GM19193 (cell line): ENCODE measurements around the gene DACH1.

Experiments used
- POLR2A ChIP-seq: IDR thresholded peaks from 4 replicates; pipeline ENCODE4 v1.6.1; 2011; ENCODE audit not compliant: insufficient read depth, insufficient read length; ENCODE audit errors: extremely low read depth

DACH1 gene

DNA sequence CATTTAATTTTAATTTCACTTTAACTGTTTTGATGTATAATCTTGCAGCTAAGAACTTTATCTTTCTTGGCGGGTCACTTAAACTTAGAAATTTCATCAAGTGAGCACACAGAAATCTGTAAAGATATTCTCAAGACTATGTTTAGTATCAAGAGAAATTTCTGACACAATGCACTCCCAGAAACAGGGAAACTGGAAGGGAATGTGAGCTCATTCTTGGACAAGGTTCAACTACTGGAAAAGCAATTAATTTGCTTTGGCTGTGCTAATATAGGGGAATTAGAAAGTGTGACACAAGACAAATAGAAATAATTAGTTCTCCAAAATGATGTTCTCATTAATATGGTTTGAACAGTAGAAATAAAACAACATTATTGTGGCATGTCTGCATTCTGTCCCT lies 402.3 kb downstream of the DACH1 start:
- TF ChIP-seq POLR2A, result no peak

DNA sequence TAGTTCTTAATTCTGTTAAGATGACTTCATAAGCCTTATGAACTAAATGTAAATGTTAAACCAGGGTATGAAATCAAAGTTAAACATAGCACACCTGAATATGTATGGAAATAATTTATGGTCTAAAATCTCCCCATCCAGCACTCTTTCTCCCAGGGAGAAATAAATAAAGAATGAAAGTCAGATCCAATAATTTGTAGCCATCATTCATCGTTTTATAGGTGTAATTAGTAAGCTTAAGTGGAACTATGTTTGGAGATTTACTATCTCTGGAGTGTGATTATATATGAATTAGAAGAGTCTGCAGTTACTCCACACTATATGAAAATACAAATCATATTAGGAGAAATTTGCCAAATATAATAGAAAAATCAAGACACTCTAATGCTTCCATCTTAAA lies 405.1 kb downstream of the DACH1 start:
- no peak for TF ChIP-seq POLR2A

DNA sequence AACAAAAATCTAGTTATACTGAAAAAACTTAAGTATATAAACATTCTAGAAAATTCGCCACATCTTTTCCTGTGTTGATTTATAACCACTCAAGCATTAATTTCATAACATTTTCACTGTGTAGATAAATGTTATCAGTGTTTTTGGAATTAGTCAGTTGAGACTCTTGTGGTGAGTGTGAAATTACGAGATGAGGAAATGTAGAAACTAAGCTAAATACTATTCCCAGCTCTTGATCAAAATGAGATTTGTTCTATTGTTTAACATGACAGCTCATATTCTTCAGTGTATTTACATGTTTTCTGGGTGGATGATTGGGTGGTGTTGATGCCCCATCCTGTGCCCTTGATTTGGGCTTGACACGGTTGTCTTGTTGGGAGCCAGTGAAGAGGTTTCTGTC lies 406.8 kb downstream of the DACH1 start:
- TF ChIP-seq POLR2A, result no peak

DNA sequence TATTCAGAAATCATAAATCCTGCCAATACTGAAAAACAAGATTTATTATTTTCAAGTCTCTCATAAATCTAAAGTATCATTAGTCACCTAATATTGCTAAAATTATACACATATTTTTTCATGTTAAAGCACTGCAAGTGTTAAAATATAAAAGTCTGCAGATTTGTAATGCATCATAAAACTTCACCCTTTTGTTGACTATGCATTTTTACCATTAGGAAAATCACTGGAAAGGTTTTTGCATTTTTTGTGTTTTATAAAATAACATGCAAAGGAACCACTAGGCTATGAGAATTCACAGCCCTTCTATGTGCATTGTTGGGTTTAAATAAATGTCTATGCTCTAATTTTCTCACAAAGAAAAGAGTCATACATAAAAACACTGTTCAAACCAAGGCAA lies 407.3 kb downstream of the DACH1 start:
- TF ChIP-seq POLR2A, result no peak

DNA sequence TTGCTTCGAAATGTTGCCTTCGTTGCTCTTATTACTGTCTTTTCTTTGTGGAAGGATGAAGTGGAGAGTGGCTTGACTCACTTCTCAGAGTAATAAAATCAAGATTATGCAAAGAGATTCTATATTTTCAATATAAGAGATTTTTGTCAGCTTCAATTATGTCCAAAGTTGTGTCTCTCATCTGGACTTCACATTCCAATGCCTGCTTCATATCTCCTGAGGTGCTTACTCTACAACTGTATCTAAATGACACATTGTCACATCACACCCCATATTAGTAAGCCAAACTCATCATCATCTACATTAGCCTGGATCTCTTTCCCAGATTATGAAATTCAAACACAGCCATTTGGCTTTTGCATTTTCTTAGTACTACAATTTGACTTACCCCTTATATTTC lies 409.4 kb downstream of the DACH1 start:
- TF ChIP-seq POLR2A, result no peak

DNA sequence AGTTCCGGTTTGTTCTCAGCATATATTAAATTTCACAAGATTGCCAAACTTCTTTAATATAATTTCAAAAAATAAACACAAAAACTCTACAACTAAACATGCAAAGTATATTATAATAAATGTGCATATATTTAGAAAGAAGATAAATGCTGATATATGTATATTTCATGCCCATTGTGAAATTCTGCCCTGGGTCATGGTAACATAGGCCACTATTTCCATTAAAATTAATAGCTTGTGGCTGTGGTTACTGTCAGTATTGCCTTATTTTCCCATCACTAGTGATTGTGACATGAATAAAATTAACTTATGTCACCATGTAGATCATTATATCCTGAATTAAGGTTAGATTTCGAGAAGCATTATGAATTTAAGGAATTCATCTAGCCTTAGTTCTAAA lies 410.9 kb downstream of the DACH1 start:
- TF ChIP-seq POLR2A, result no peak

DNA sequence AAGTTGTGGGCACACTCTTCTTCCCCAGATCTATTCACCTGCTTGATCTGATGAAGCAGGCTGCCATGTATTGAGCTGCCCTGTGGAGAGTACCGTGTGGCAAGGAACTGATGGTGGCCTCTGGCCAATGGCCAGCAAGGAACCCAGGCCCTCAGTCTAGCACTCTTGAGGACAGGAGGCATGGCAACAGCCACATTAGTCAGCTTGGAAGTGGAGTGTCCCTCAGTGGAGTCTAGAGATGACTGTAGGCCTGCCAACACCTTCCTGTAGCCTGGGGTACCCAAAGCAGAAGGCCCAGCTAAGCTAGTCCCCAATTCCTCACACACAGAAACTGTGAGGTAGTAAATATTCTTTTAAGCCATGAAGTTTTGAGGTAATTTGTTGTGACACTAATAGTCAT lies 412.5 kb downstream of the DACH1 start:
- TF ChIP-seq POLR2A, result no peak

DNA sequence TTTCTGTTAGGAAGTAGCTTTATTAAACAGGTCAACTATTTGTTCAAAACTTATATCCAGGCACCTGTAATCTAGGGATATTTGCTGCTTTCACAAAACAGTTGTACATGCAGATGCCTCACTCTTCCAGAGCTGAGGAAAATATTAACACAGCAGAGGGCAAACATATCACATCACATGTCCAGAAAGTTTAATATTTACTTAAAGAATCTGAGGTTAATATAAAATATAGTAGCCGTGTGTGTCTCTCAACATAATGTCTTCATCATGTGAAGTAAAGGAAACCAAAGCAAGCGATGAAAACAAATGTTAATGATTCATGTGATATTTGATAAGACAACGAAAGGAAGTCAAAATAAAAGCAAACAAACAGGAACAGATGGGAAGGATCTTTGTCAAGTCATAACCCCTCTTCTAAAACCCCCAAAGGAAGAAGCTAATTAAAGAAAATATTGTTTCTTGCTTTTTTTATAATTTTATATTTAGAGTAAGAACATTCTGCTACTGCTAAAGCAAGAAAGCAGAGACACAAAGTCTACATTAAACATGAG lies 418.8 kb downstream of the DACH1 start:
- no peak for TF ChIP-seq POLR2A

DNA sequence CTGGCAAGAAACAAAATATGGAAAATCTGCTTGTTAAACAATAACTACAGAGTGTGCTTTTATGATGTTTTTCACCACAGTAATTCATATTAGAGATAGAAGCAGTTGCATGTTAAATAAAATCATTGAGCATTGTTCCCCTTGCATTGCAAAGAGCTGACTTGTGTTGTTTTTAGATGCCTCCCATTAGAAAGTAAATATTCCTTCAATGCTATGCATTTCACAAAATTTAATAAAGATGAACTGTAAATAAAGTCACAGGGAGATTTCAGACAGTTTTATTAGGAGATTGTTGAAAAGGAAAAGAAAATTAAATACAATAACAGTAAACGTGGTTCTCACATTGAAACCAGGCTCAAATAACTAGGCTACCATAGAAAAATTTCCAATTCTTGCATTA lies 429.3 kb downstream of the DACH1 start:
- no peak for TF ChIP-seq POLR2A

DNA sequence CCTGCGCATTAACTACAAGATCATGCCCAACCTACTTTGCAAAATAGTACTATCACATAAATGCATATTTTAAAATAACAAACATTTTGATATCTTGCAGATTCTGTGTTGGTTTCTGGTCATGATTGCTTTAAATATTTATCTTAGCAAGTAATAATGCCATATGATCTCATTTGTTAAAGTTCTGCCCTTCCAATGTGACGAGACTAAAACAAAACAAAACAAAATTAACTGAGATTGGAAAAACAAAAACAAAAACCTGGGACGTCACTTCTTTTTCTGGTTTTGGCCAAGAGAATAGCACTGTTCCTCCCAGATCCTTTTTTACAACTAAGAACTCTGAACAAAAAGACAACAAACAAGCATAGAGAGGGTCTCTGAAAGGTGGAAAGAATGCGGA lies 436.3 kb downstream of the DACH1 start:
- no peak for TF ChIP-seq POLR2A

DNA sequence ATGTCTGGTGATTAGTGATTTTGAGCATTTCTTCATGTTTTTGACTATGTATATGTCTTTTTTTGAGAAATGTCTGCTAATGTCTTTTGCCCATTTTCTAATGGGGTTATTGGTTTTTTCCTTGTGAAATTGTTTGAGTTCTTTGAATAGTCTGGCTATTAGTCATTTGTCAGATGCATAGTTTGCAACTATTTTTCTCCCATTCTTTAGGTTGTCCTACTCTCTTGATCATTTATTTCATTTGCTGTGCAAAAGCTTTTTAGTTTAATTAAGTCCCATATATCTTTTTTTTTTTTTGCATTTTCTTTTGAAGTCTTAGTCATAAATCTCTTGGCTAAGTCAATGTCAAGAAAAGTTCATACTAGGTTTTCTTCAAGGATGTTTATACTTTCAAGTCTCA lies 449.8 kb downstream of the DACH1 start:
- no peak for TF ChIP-seq POLR2A

DNA sequence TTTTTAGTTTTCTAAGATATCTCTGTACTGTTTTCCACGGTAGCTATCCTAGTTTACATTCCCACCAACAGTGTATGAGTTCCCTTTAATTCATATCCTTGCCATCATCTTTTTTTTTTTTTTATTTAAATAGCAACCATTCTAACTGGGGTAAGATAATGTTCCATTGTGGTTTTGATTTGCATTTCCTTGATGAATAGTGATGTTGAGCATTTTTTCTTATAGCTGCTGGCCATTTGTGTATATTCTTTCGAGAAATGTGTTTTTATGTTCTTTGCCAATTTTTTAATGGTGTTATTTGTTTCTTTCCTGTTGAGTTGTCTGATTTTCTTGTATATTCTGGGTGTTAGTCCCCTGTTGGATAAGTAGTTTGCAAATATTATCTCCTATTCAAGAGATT lies 454.8 kb downstream of the DACH1 start:
- TF ChIP-seq POLR2A, result no peak

DNA sequence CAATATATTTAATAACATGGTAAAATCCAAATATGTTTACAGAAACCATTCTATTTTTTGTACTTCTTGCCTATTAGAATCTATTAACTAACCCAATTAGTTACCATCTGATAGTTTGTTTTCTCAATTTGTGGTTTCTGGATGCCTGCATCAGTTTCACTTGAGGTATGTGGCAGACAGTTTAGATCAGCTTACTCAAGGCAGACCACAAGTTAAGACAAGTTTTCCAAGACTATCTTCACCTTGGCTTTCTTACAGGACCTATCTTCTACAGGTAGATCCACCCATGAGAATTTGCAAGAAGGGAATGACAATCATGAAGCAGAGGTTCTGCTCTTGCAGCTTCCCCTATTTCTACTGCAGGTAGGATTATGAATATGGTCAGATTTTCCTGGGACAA lies 458.6 kb downstream of the DACH1 start:
- no peak for TF ChIP-seq POLR2A

DNA sequence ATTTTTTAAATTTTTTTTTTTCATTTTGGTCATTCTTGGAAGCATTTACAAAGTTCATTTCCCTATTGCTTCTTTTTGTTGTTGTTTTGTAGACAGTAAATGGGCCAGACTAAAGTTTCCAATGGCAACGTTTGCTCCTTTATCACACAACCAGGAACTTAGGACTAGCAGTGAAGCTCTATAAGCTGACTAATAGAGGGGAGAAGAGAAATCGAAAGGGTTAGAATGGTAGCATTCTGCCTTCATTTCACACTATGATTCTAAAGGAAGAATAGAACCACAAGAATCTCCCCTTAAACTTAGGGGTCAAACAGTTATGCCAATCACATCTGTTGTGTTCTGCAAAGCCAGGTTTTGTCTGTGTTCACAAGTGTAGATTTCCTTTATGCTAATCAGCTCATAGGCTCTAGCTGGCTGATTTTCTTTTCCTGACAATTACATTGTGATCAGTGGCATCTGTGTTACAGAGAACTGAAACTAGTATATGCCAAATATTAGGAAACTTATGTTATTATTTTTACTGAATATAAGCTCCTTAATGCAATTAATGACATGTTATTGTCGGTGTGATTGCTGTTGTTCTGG lies 467.3 kb downstream of the DACH1 start:
- no peak for TF ChIP-seq POLR2A

DNA sequence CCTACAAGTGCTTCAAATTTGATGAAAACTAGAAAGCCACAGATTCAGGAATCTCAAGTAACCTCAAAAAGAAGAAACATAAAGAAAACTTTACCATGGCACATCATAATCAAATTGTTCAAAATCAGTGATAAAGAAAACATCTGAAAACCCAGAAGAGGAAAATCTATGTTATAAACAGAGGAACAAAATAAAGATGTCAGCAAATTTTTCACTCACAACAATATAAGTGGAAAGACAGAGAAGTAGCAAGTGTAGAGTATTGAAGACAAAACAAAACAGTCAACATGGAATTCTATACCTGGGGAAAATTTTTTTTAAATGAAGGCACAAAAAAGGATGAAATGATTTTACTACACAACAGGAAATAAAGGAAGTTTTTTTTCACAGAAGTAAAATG lies 470.9 kb downstream of the DACH1 start:
- TF ChIP-seq POLR2A, result no peak

DNA sequence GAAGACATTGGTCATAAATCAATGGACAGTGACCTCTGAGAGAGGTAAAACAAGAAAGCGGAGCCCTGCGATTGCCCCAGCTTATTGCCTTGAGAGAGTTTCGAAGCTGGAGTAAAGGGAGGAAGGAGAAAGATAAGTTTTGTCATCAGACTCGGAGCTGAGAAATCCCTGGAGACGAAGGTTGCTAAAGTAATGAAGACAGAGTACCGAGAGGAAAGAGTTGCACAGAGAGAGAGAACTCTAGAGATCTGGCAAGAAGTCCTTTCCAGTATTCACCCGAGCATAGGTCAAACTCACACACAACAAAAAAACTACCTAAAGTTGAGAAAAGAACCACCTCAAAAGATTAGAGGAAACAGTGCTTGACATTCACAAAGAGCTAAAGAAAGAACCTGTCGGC lies 472.0 kb downstream of the DACH1 start:
- no peak for TF ChIP-seq POLR2A

DNA sequence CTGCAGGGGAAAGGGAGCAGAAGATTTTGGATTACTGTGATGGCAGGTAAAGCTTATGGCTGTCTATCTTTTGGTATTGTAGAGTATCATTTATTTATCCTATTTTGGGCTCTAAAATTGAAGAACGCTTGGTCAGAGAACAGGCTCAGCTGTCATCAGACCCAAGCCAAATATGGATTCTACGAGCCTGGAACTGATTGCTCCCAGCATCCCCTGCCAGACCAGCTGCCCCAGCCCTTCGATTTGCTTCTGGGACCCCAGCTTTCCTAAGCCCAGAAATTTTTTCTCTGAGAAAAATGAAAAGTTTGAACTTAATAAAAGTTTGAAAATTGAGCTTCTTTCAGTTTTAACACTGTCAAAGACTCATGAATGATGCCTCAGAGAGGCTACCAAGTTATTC lies 472.8 kb downstream of the DACH1 start:
- TF ChIP-seq POLR2A, result no peak
